Liver (tissue), 3 donors: ENCODE data around the gene MXRA8.

Experiments
- ATF3 ChIP-seq: IDR thresholded peaks from 2 replicates; pipeline ENCODE4 v1.6.1; 2016; ENCODE audit warnings: antibody characterized with exemption
- CTCF ChIP-seq: fragments of 150-350 bp; IDR thresholded peaks from 2 replicates; pipeline ENCODE4 v1.5.1; 2017; ENCODE audit warnings: improper control_type of control experiment, low read depth, low read length; ENCODE audit not compliant: missing input control
- MAX ChIP-seq: IDR thresholded peaks from 2 replicates; pipeline ENCODE4 v1.6.1; 2016; ENCODE audit warnings: antibody characterized with exemption
- RAD21 ChIP-seq, 2 donors: IDR thresholded peaks; 2 replicates each; pipeline ENCODE4 v1.6.1; 2016; ENCODE audit warnings: antibody characterized with exemption in 2 of 2, mild to moderate bottlenecking in 2 of 2
- SP1 ChIP-seq: IDR thresholded peaks from 2 replicates; pipeline ENCODE4 v1.6.1; 2018; ENCODE audit warnings: antibody characterized with exemption, mild to moderate bottlenecking
- TAF1 ChIP-seq: conservative IDR thresholded peaks from 2 replicates; pipeline ENCODE4 v1.6.1; 2016; ENCODE audit warnings: antibody characterized with exemption, mild to moderate bottlenecking
- ZBTB33 ChIP-seq: IDR thresholded peaks from 2 replicates; pipeline ENCODE4 v1.6.1; 2016; ENCODE audit warnings: antibody characterized with exemption
- donor health status: healthy.
- donor health status: healthy.

GRCh38 chr1:1332031-1332755, 26.2 kb downstream of the MXRA8 start:
- no peak for TF ChIP-seq CTCF
- no peak for TF ChIP-seq TAF1
- TF ChIP-seq RAD21 (IDR thresholded peaks at IDR 0.05), result no peak
- no peak for TF ChIP-seq ZBTB33
- no peak for TF ChIP-seq ATF3
- no peak for TF ChIP-seq SP1
- no peak for TF ChIP-seq MAX
